RWPE1 (cell line): Measurements from ENCODE around the gene NUDC.
A peak's percentile ranks its signal among the peaks of the same experiment; 100 is the strongest.
"Not testable (repeated sequence)": the region's sequence is repeated elsewhere in the genome, so short reads cannot be mapped to it uniquely, and the experiment has no call there.

ENCODE experiments used
- CTCF ChIA-PET: fragments of 350-600 bp; sonication (Branson Sonifier 250); formaldehyde crosslinking; extraction: SDS; loops from one replicate; lab custom pipeline; 2021; lab: Yijun Ruan, JAX
- POLR2A ChIA-PET: fragments of 400-600 bp; formaldehyde crosslinking; extraction: SDS; loops from one replicate; lab custom pipeline; 2020; ENCODE audit warnings: antibody characterized with exemption; ENCODE audit not compliant: low non-redundant PET; lab: Yijun Ruan, JAX
- DNase-seq: peaks from one replicate; pipeline ENCODE4 v3.0.0; 2012; ENCODE audit warnings: low spot score
- H3K27ac ChIP-seq: fragments of 450-650 bp; 2 replicates; pipeline ENCODE4 v1.5.1; 2017
- CTCF ChIP-seq: fragments of 450-650 bp; conservative IDR thresholded peaks from 2 replicates; pipeline ENCODE4 v1.5.1; 2017; ENCODE audit warnings: low read depth, mild to moderate bottlenecking

The NUDC gene

GRCh38 chr1:26938659-26939025, 17.1 kb downstream of the NUDC start:
- no peak for DNase-seq
- ChIA-PET CTCF (no interaction called here), POLR2A (no interaction called here)
- no peak for TF ChIP-seq CTCF
- no peak overlapping the region for H3K27ac ChIP-seq

- H3K27ac ChIP-seq: no peak overlapping the region; the same call in 1 of the 2 replicates
- TF ChIP-seq CTCF: no peak
- CTCF ChIA-PET: no interaction called here
- POLR2A ChIA-PET: no interaction called here
- no peak for DNase-seq
These were observed 19.8 kb downstream of the NUDC start for GRCh38 chr1:26941311-26941710.

GRCh38 chr1:26942656-26943055, 21.1 kb downstream of the NUDC start:
- TF ChIP-seq CTCF: no peak
- POLR2A ChIA-PET: no interaction called here
- no peak for DNase-seq
- CTCF ChIA-PET: no interaction called here
- H3K27ac ChIP-seq: no peak overlapping the region

- CTCF ChIA-PET: interaction anchor here (0.5 to 0.6 kb wide), 2 partner anchors 83 to 301 kb away, joined by 3 to 7 read pairs; no protein-coding TSS in a partner anchor
- H3K27ac ChIP-seq: peak overlapping the region; percentile 43
- DNase-seq: no peak
- POLR2A ChIA-PET: no interaction called here
- TF ChIP-seq CTCF: no peak
These were observed 23.6 kb downstream of the NUDC start for GRCh38 chr1:26945138-26945537.

GRCh38 chr1:26945728-26946127, 24.2 kb downstream of the NUDC start:
- ChIA-PET CTCF (interaction anchor here (0.5 to 0.6 kb wide), 2 partner anchors 11 to 36 kb away, joined by 3 to 4 read pairs; no protein-coding TSS in a partner anchor), POLR2A (no interaction called here)
- no peak for DNase-seq
- no peak for TF ChIP-seq CTCF
- H3K27ac ChIP-seq: peak overlapping the region; percentile 43

- DNase-seq: no peak
- H3K27ac ChIP-seq: peak overlapping the region; percentile 43
- ChIA-PET CTCF (interaction anchor here (0.5 to 0.6 kb wide), 2 partner anchors 11 to 36 kb away, joined by 3 to 4 read pairs; no protein-coding TSS in a partner anchor), POLR2A (no interaction called here)
- TF ChIP-seq CTCF: no peak
These were observed 24.7 kb downstream of the NUDC start for GRCh38 chr1:26946270-26946669.

- POLR2A ChIA-PET, CTCF ChIA-PET, DNase-seq: not testable (repeated sequence)
- H3K27ac ChIP-seq: peak overlapping the region; percentile 56
These were observed 27.1 kb downstream of the NUDC start for GRCh38 chr1:26948725-26949057.
